Glomerular visceral epithelial cell (primary cell): ENCODE results near the gene NME8.

Experiments used
- DNase-seq: peaks from one replicate; pipeline ENCODE4 v3.0.0-alpha.2; 2016; ENCODE audit errors: extremely low spot score

Gene NME8

DNA sequence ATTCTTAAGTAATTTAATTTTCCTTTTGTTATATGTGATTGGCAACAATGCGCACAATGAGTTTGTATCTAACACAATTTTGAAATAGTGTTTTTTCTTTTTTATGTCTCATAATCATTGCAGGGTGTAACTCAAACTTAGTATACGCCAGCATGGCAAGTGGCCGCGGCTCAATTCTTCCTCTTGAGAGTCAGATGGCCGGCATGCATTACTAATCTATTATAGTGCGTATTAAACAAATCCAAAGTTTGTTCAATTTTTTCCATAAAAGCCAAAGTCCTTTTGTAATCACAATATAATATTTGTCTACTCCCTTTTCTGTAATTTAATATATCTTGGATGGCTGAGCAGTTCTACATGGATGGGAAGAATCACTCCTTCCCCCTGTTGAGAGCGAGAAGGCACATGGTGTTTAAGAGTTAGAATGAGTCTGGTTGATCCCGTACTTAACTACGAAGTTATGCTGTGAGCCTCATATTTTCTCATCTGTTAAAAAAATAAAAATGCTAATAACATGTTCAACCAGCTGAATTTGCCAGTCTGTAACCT lies 84.7 kb downstream of the NME8 start:
- DNase-seq = no peak

GRCh38 chr7:37942934-37943610 lies 94.7 kb downstream of the NME8 start:
- DNase-seq = peak; percentile 56

DNA sequence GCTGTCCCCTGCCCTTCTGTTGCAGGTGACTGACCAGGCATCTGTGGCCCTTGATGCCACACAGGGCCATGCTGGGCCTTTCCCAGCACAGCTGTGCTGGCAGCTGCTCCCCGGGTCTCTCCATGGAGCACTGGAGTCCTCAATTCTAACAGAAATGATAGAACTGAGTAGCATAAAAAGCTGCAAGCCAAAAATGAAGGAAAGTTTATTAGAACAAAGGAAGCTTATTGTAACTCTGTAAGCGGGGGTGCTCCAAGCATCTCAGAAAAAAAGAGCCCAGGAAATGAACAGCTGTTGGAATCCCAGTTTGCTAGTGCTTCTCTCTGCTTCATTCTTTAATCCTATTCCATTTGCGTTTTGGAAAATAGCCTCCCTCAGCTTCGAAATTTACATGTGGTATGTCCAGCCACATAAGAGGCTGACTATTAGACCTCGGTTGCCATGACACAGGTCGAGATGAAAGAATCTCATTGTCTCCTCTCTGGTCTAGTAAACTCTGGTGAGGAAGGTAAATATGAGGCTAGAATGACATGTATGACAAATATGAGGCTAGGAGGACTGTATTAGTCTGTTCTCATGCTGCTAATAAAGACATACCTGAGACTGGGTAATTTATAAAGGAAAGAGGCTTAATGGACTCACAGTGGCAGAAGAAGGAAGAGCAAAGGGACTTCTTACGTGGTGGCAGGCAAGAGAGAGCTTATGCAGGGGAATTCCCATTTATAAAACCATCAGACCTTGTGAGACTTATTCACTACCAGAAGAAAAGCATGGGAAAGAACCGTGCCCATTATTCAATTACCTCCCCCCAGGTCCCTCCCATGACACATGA lies 95.7 kb downstream of the NME8 start:
- DNase-seq = peak; percentile 45

- no peak for DNase-seq
Measured at GRCh38 chr7:37944737-37945054, 96.3 kb downstream of the NME8 start.

- no peak for DNase-seq
Measured at GRCh38 chr7:37945336-37945735, 96.9 kb downstream of the NME8 start.

- DNase-seq = no peak
Measured at GRCh38 chr7:37947138-37947940, 98.9 kb downstream of the NME8 start.

GRCh38 chr7:37947941-37948210 lies 99.5 kb downstream of the NME8 start:
- DNase-seq = no peak
